IPS-15b (cell line): ENCODE measurements around the gene GARIN3.
A peak's percentile ranks its signal among the peaks of the same experiment; 100 is the strongest.

Source experiments
- H3K27me3 ChIP-seq: one replicate; pipeline ENCODE4 v1.6.1; 2013; ENCODE audit warnings: low read length; ENCODE audit not compliant: control insufficient read depth, insufficient read depth
- H3K36me3 ChIP-seq: one replicate; pipeline ENCODE4 v1.6.1; 2013; ENCODE audit warnings: low read length; ENCODE audit not compliant: control insufficient read depth, insufficient read depth
- H3K4me1 ChIP-seq: one replicate; pipeline ENCODE4 v1.6.1; 2013; ENCODE audit warnings: mild to moderate bottlenecking, low read length; ENCODE audit not compliant: control insufficient read depth, insufficient read depth
- H3K4me3 ChIP-seq: one replicate; pipeline ENCODE4 v1.5.1; 2013; ENCODE audit warnings: low read depth, low read length
- H3K9ac ChIP-seq: one replicate; pipeline ENCODE4 v1.6.1; 2013; ENCODE audit warnings: low read depth, mild to moderate bottlenecking, low read length
- H3K9me3 ChIP-seq: one replicate; pipeline ENCODE4 v1.6.1; 2013; ENCODE audit warnings: mild to moderate bottlenecking, low read length; ENCODE audit not compliant: control insufficient read depth, insufficient read depth

GARIN3 gene

GRCh38 chr5:157160001-157160400, 6.1 kb downstream of the GARIN3 start:
- no peaks in the 10 kb centered on the region for H3K4me1 ChIP-seq
- H3K27me3 ChIP-seq, result no peaks in the 10 kb centered on the region
- no peak overlapping the region for H3K4me3 ChIP-seq
- no peaks in the 10 kb centered on the region for H3K9me3 ChIP-seq
- no peak overlapping the region for H3K9ac ChIP-seq
- H3K36me3 ChIP-seq, result no peaks in the 10 kb centered on the region

- H3K9me3 ChIP-seq, result no peaks in the 10 kb centered on the region
- H3K4me1 ChIP-seq, result no peaks in the 10 kb centered on the region
- no peaks in the 10 kb centered on the region for H3K27me3 ChIP-seq
- H3K4me3 ChIP-seq, result no peak overlapping the region
- no peaks in the 10 kb centered on the region for H3K36me3 ChIP-seq
- no peak overlapping the region for H3K9ac ChIP-seq
Observed at GRCh38 chr5:157159209-157159751, 6.8 kb downstream of the GARIN3 start.

GRCh38 chr5:157157293-157157891, 8.7 kb downstream of the GARIN3 start:
- no peaks in the 10 kb centered on the region for H3K36me3 ChIP-seq

GRCh38 chr5:157155297-157155696, 10.8 kb downstream of the GARIN3 start:
- H3K4me1 ChIP-seq, result no peaks in the 10 kb centered on the region
- no peaks in the 10 kb centered on the region for H3K36me3 ChIP-seq
- no peaks in the 10 kb centered on the region for H3K9me3 ChIP-seq
- H3K27me3 ChIP-seq, result no peaks in the 10 kb centered on the region
- no peak overlapping the region for H3K9ac ChIP-seq
- no peak overlapping the region for H3K4me3 ChIP-seq

More at GRCh38 chr5:157157293-157157891, 8.7 kb downstream of the GARIN3 start:
- Histone ChIP-seq H3K9ac (no peak overlapping the region), H3K9me3 (no peaks in the 10 kb centered on the region), H3K4me1 (no peaks in the 10 kb centered on the region), H3K27me3 (no peaks in the 10 kb centered on the region), H3K4me3 (no peak overlapping the region)

GRCh38 chr5:157150995-157151394, 15.1 kb downstream of the GARIN3 start:
- H3K27me3 ChIP-seq, result no peaks in the 10 kb centered on the region
- H3K36me3 ChIP-seq, result no peaks in the 10 kb centered on the region
- no peaks in the 10 kb centered on the region for H3K9me3 ChIP-seq
- H3K4me3 ChIP-seq, result no peak overlapping the region
- no peaks in the 10 kb centered on the region for H3K4me1 ChIP-seq
- H3K9ac ChIP-seq, result no peak overlapping the region

- no peaks in the 10 kb centered on the region for H3K4me1 ChIP-seq
- no peaks in the 10 kb centered on the region for H3K9me3 ChIP-seq
Observed at GRCh38 chr5:157148734-157149615, 17.1 kb downstream of the GARIN3 start.

GRCh38 chr5:157143127-157143971, 22.7 kb downstream of the GARIN3 start:
- Histone ChIP-seq H3K9ac (peak overlapping the region; percentile 57), H3K4me3 (peak overlapping the region; percentile 97), H3K4me1 (no peaks in the 10 kb centered on the region), H3K27me3 (no peaks in the 10 kb centered on the region), H3K36me3 (peaks cover 2% of the 10 kb centered on the region), H3K9me3 (no peaks in the 10 kb centered on the region)

More at GRCh38 chr5:157148734-157149615, 17.1 kb downstream of the GARIN3 start:
- Histone ChIP-seq H3K36me3 (no peaks in the 10 kb centered on the region), H3K4me3 (no peak overlapping the region), H3K27me3 (no peaks in the 10 kb centered on the region), H3K9ac (no peak overlapping the region)

GRCh38 chr5:157142317-157143126, 23.5 kb downstream of the GARIN3 start, which contains the start of gene MED7:
Gene MED7 (minus strand): TSS chr5:157142865. CDS start chr5:157139431, 3,434 bp downstream.
- Histone ChIP-seq H3K4me1 (no peaks in the 10 kb centered on the region), H3K27me3 (no peaks in the 10 kb centered on the region), H3K9ac (peak within 1 kb of the TSS; percentile 91), H3K36me3 (peaks cover 2% of the 10 kb centered on the region), H3K9me3 (no peaks in the 10 kb centered on the region), H3K4me3 (peak within 1 kb of the TSS; percentile 97)

GRCh38 chr5:157137691-157138090, 28.4 kb downstream of the GARIN3 start:
- Histone ChIP-seq H3K27me3 (no peaks in the 10 kb centered on the region), H3K9ac (no peak overlapping the region), H3K36me3 (peaks cover 2% of the 10 kb centered on the region), H3K4me1 (no peaks in the 10 kb centered on the region), H3K4me3 (no peak overlapping the region), H3K9me3 (no peaks in the 10 kb centered on the region)

- Histone ChIP-seq H3K9ac (no peak overlapping the region), H3K9me3 (no peaks in the 10 kb centered on the region), H3K27me3 (no peaks in the 10 kb centered on the region), H3K4me1 (no peaks in the 10 kb centered on the region), H3K36me3 (no peaks in the 10 kb centered on the region), H3K4me3 (no peak overlapping the region)
Observed at GRCh38 chr5:157132281-157132612, 33.8 kb downstream of the GARIN3 start.

GRCh38 chr5:157130925-157131324, 35.1 kb downstream of the GARIN3 start:
- H3K27me3 ChIP-seq, result no peaks in the 10 kb centered on the region
- H3K4me3 ChIP-seq, result no peak overlapping the region
- no peaks in the 10 kb centered on the region for H3K9me3 ChIP-seq
- H3K9ac ChIP-seq, result no peak overlapping the region
- no peaks in the 10 kb centered on the region for H3K4me1 ChIP-seq
- H3K36me3 ChIP-seq, result no peaks in the 10 kb centered on the region
